Spleen (tissue), 7 donors: ENCODE results near the gene VMP1.

Source experiments
- POLR2A ChIP-seq, 3 donors: fragments of 450-650 bp; IDR thresholded peaks; one replicate each; pipeline ENCODE4 v1.5.1; 2017; ENCODE audit warnings: antibody characterized with exemption in 3 of 3, mild to moderate bottlenecking in 1 of 3
- TF ChIP-seq, protein P1 (sequence below), 11 experiments: fragments of 200-600 bp in 7 of 11; fragments of 450-650 bp in 4 of 11; sonication (generic) in 4 of 11; IDR thresholded peaks in 8 of 11; conservative IDR thresholded peaks in 3 of 11; 1 replicate in 7 of 11; 2 replicates in 4 of 11; pipeline versions ENCODE4 v1.4.0 to v1.8.0; 2016 to 2021; ENCODE audit warnings: antibody characterized with exemption in 11 of 11, inconsistent platforms in 4 of 11, mild to moderate bottlenecking in 1 of 11
- donor health status: DM: no; HTN: no; CAD: no; lungs with moderate emphysema.
- donor health status: DM: no; HTN: no; CAD: no.
- donor health status: DM: no; HTN: no; CAD: no.

DNA sequence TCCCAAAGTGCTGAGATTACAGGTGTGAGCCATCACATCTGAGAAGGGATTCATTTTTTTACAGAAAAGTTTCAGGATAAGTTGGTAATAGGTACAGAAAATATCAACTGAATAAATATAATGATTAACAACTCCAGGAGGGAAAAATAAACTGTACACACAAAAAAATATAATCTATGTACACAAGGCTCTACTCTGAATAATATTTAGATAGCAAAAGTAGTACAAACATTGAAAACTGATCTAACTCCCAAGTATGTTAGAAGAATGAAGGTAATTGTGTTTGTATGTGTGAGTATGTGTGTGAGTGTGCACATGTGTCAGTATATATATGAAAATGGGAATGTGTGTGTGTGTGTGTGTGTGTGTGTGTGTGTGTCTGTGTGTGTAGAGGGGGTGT is 164.9 kb downstream of the VMP1 start:
- TF ChIP-seq, protein P1, sequence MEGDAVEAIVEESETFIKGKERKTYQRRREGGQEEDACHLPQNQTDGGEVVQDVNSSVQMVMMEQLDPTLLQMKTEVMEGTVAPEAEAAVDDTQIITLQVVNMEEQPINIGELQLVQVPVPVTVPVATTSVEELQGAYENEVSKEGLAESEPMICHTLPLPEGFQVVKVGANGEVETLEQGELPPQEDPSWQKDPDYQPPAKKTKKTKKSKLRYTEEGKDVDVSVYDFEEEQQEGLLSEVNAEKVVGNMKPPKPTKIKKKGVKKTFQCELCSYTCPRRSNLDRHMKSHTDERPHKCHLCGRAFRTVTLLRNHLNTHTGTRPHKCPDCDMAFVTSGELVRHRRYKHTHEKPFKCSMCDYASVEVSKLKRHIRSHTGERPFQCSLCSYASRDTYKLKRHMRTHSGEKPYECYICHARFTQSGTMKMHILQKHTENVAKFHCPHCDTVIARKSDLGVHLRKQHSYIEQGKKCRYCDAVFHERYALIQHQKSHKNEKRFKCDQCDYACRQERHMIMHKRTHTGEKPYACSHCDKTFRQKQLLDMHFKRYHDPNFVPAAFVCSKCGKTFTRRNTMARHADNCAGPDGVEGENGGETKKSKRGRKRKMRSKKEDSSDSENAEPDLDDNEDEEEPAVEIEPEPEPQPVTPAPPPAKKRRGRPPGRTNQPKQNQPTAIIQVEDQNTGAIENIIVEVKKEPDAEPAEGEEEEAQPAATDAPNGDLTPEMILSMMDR (IDR thresholded peaks at IDR 0.05 in 8 of 11, conservative IDR thresholded peaks at IDR 0.05 in 3 of 11) = no peak
- TF ChIP-seq POLR2A (IDR thresholded peaks at IDR 0.05) = no peak
